ENCODE data around the gene LGR4.
A peak's percentile ranks its signal among the peaks of the same experiment; 100 is the strongest.

Gene LGR4

DNA sequence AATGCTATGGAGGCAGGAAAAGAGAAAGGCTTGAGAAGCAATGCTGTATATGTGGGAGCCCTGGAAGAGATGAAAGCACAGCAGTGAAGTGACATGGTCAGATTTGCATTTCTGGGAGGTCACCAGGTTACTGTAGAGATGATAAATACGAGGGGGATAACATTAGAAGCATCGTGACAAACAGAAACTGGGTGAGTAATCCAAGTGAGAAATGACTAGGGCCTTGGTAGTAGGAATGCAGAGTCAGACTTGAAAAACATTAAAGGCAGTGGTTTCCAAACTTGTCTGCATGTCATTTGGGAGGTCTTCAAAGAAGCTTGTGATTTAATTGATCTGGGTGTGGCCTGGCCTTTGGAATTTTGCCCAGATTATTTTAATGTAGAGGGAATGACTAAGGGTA is 153.5 kb downstream of the LGR4 start:
- Histone ChIP-seq H3K27me3 (ENCODE audit: insufficient read depth, insufficient read length) (no peaks in the 10 kb centered on the region), H3K4me3 (ENCODE audit: insufficient read length, low read depth) (no peak overlapping the region), H3K4me1 (ENCODE audit: insufficient read depth, insufficient read length) (no peaks in the 10 kb centered on the region), H3K9me3 (ENCODE audit: insufficient read depth, low read length) (peaks cover 8% of the 10 kb centered on the region; the same call in 1 of the 2 replicates), H3K9ac (ENCODE audit: insufficient read length, low read depth) (no peak overlapping the region), H3K36me3 (ENCODE audit: insufficient read depth, insufficient read length, low read length) (no peaks in the 10 kb centered on the region)
- DNase-seq (ENCODE audit: low read depth, low spot score) = no peak
- TF ChIP-seq SUZ12 (IDR thresholded peaks at IDR 0.05; ENCODE audit: extremely low read depth, insufficient read depth, insufficient read length) = no peak
- TF ChIP-seq YY1 (IDR thresholded peaks at IDR 0.05; ENCODE audit: insufficient read depth, insufficient read length) = no peak
- TF ChIP-seq ZNF274 (IDR thresholded peaks at IDR 0.05; ENCODE audit: low read depth, low read length) = no peak

DNA sequence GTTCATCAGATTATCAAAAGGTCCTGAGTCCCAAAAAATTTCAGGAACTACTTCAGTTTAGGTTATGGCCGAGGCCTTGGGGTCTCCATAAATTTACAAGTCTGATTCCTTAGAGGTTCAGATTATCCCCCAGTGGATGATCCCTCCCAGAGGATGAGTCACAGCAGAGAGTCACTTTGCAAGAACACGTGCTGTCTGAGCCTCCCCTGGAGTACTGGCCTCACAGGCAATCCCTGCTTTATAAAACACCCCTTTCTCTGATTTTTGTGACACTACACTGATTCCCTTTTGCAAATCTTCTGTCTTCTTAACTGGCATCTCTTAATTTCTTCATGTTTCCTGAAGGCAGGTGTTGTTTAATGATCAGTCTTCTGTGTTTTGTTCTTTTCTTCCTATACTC is 154.8 kb downstream of the LGR4 start:
- peaks cover 8% of the 10 kb centered on the region; the same call in 1 of the 2 replicates for H3K9me3 ChIP-seq (ENCODE audit: insufficient read depth, low read length)
- peak; percentile 28 for DNase-seq (ENCODE audit: low read depth, low spot score)
- no peak for TF ChIP-seq YY1 (IDR thresholded peaks at IDR 0.05; ENCODE audit: insufficient read depth, insufficient read length)
- TF ChIP-seq ZNF274 (IDR thresholded peaks at IDR 0.05; ENCODE audit: low read depth, low read length) = no peak
- no peak for TF ChIP-seq SUZ12 (IDR thresholded peaks at IDR 0.05; ENCODE audit: extremely low read depth, insufficient read depth, insufficient read length)
- no peak overlapping the region for H3K4me3 ChIP-seq (ENCODE audit: insufficient read length, low read depth)
- H3K9ac ChIP-seq (ENCODE audit: insufficient read length, low read depth) = no peak overlapping the region
- no peaks in the 10 kb centered on the region for H3K36me3 ChIP-seq (ENCODE audit: insufficient read depth, insufficient read length, low read length)
- H3K4me1 ChIP-seq (ENCODE audit: insufficient read depth, insufficient read length) = no peaks in the 10 kb centered on the region
- H3K27me3 ChIP-seq (ENCODE audit: insufficient read depth, insufficient read length) = no peaks in the 10 kb centered on the region
